ENCODE results near the gene P2RY13. TPM values are rescaled to one million over a fixed set of nuclear protein-coding genes. Genes with fewer than 3 reads are reported as not detected.

P2RY13 gene
- total RNA-seq, 1 experiment from 2014 or later, result not detected

DNA sequence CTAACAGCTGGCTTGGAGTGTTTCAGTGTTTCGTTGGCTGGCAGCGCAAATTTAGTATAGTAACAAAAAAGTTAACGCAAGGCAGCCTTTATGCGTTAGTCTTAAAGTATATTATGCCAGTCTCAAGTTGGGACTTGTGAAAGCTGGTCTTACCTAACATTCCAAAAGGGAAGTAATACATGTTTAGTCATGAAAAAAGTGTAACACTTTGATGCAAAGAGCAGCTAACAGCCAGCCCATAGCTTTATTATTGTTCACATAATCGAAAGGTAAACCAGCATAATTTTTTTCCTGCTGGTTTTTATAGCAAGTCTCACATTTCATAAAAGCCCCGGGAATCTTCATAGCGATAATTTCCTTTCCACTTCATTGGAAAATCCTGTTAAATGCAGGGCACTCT, 10.4 kb downstream of the P2RY13 start:
- Mint-ChIP-seq H3K36me3 (ENCODE audit: insufficient read depth, unreplicated experiment) (peaks cover 5% of the 10 kb centered on the region), H3K27me3 (ENCODE audit: insufficient read depth, unreplicated experiment) (no peaks in the 10 kb centered on the region), H3K9me3 (ENCODE audit: unreplicated experiment) (no peaks in the 10 kb centered on the region), H3K4me1 (ENCODE audit: insufficient read depth, unreplicated experiment) (peaks cover 28% of the 10 kb centered on the region), H3K4me3 (ENCODE audit: unreplicated experiment) (peak overlapping the region; percentile 56), H3K27ac (ENCODE audit: low read depth, unreplicated experiment) (peak overlapping the region; percentile 76)
- POLR2A ChIA-PET, result interaction anchor here (0.6 to 7.2 kb wide), 12 partner anchors 9 to 963 kb away, joined by 3 to 341 read pairs (median 4); partner anchors contain the start of gene SIAH2
- peak; percentile 87 for DNase-seq (ENCODE audit: unreplicated experiment)
- BruUV-seq (replicated peaks), result no TSS peak
- CTCF ChIA-PET, result interaction anchor here (0.6 to 1.4 kb wide), 6 partner anchors 9 to 1029 kb away, joined by 3 to 11 read pairs (median 3); no protein-coding TSS in a partner anchor
- intact Hi-C loops (cut with micrococcal nuclease), result no loop called here
- TF ChIP-seq, protein P1, sequence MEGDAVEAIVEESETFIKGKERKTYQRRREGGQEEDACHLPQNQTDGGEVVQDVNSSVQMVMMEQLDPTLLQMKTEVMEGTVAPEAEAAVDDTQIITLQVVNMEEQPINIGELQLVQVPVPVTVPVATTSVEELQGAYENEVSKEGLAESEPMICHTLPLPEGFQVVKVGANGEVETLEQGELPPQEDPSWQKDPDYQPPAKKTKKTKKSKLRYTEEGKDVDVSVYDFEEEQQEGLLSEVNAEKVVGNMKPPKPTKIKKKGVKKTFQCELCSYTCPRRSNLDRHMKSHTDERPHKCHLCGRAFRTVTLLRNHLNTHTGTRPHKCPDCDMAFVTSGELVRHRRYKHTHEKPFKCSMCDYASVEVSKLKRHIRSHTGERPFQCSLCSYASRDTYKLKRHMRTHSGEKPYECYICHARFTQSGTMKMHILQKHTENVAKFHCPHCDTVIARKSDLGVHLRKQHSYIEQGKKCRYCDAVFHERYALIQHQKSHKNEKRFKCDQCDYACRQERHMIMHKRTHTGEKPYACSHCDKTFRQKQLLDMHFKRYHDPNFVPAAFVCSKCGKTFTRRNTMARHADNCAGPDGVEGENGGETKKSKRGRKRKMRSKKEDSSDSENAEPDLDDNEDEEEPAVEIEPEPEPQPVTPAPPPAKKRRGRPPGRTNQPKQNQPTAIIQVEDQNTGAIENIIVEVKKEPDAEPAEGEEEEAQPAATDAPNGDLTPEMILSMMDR (IDR thresholded peaks at IDR 0.05; ENCODE audit: unreplicated experiment), result no peak

DNA sequence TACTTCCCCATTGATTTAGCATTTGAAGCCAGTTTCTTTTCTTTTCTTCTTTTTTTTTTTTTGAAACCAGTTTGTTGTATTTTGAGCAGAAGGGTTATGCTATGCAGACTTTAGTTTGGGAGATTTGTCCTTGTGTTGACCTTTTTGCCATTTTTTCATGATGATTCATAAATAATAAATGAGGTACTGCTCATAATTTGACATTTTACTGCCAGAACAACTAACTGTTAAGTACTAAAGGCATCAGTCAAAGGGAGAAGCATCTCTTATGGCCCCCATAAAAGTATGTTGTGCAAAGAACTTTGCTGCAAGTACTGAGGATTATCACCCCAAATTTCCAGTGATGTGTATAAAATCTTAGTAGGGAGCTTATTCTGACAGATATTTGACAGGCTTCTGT, 11.0 kb downstream of the P2RY13 start:
- DNase-seq (ENCODE audit: unreplicated experiment), result no peak
- Mint-ChIP-seq H3K27me3 (ENCODE audit: insufficient read depth, unreplicated experiment) (no peaks in the 10 kb centered on the region), H3K4me3 (ENCODE audit: unreplicated experiment) (no peak overlapping the region), H3K36me3 (ENCODE audit: insufficient read depth, unreplicated experiment) (peaks cover 10% of the 10 kb centered on the region), H3K27ac (ENCODE audit: low read depth, unreplicated experiment) (peak overlapping the region; percentile 76), H3K9me3 (ENCODE audit: unreplicated experiment) (no peaks in the 10 kb centered on the region), H3K4me1 (ENCODE audit: insufficient read depth, unreplicated experiment) (peaks cover 28% of the 10 kb centered on the region)
- ChIA-PET CTCF (interaction anchor here (0.6 to 1.4 kb wide), 3 partner anchors 10 to 150 kb away, joined by 3 to 11 read pairs (median 3); no protein-coding TSS in a partner anchor), POLR2A (interaction anchor here (0.7 to 7.2 kb wide), 11 partner anchors 10 to 941 kb away, joined by 3 to 341 read pairs (median 3); partner anchors contain the start of gene SIAH2)
- BruUV-seq (replicated peaks), result no TSS peak
- TF ChIP-seq, protein P1 (IDR thresholded peaks at IDR 0.05; ENCODE audit: unreplicated experiment), result no peak
- intact Hi-C loops (cut with micrococcal nuclease), result no loop called here

DNA sequence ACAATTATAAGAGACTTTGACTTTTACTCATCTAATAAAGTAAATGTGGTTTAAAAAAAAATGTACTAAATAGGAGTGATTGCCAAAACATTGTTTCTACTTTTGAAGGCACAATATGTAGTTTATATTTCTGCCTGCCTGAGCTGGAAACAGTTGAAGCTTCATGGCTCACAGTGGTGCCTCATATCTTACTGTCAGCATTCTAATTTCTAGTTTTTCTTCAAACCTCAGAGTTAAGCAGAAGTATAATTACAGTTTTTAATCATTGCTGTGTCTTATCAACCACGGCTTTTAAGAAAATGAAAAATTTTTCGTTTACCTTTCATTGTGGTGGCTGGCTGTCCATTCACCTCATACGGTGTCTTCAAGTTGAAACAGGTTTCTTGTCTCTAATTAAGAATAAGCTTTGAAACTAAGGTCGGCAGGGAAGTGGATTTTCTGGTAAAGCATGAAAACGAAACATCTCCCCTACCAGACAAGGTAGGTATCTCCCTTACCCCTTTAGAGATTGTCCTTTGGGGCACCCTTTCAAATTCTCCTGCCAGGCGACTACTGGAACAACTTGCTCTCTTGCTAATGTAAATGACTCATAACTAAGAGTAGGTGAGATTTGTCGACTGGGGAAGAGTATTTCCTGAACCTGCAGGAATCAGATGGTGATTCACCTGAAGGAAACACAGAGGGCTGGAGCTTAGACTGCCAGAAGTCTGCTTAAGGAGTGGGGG, 12.9 kb downstream of the P2RY13 start, which contains the start of gene GPR87:
Gene GPR87 (minus strand): TSS at position 554 of the 725 bp plus-strand sequence. CDS start 16,720 bp downstream, outside the sequence.
- Mint-ChIP-seq H3K4me3 (ENCODE audit: unreplicated experiment) (peak within 1 kb of the TSS; percentile 80), H3K27ac (ENCODE audit: low read depth, unreplicated experiment) (peak within 1 kb of the TSS; percentile 94), H3K36me3 (ENCODE audit: insufficient read depth, unreplicated experiment) (peaks cover 20% of the 10 kb centered on the region), H3K9me3 (ENCODE audit: unreplicated experiment) (no peaks in the 10 kb centered on the region), H3K27me3 (ENCODE audit: insufficient read depth, unreplicated experiment) (no peaks in the 10 kb centered on the region), H3K4me1 (ENCODE audit: insufficient read depth, unreplicated experiment) (peaks cover 28% of the 10 kb centered on the region)
- peak; percentile 90 for DNase-seq (ENCODE audit: unreplicated experiment)
- TF ChIP-seq, protein P1 (IDR thresholded peaks at IDR 0.05; ENCODE audit: unreplicated experiment), result no peak
- intact Hi-C loops (cut with micrococcal nuclease), result loop anchor here (1.0 kb wide), 1 partner anchor 11 kb away; no protein-coding TSS in a partner anchor
- POLR2A ChIA-PET, result interaction anchor here (0.6 to 7.2 kb wide), 18 partner anchors 9 to 1845 kb away, joined by 3 to 341 read pairs (median 4); no protein-coding TSS in a partner anchor
- CTCF ChIA-PET, result interaction anchor here (0.5 to 1.5 kb wide), 6 partner anchors 9 to 28 kb away, joined by 4 to 14 read pairs (median 4); no protein-coding TSS in a partner anchor
- TSS peak; percentile 74 for BruUV-seq (replicated peaks)

- TF ChIP-seq, protein P1 (IDR thresholded peaks at IDR 0.05; ENCODE audit: unreplicated experiment), result no peak
- intact Hi-C loops (cut with micrococcal nuclease), result loop anchor here (1.0 kb wide), 1 partner anchor 11 kb away; no protein-coding TSS in a partner anchor
- POLR2A ChIA-PET, result interaction anchor here (0.6 to 7.2 kb wide), 16 partner anchors 9 to 1845 kb away, joined by 3 to 341 read pairs (median 4); no protein-coding TSS in a partner anchor
- Mint-ChIP-seq H3K4me1 (ENCODE audit: insufficient read depth, unreplicated experiment) (peaks cover 26% of the 10 kb centered on the region), H3K27ac (ENCODE audit: low read depth, unreplicated experiment) (peak overlapping the region; percentile 94), H3K27me3 (ENCODE audit: insufficient read depth, unreplicated experiment) (no peaks in the 10 kb centered on the region), H3K9me3 (ENCODE audit: unreplicated experiment) (no peaks in the 10 kb centered on the region), H3K4me3 (ENCODE audit: unreplicated experiment) (peak overlapping the region; percentile 80), H3K36me3 (ENCODE audit: insufficient read depth, unreplicated experiment) (peaks cover 23% of the 10 kb centered on the region)
- no TSS peak for BruUV-seq (replicated peaks)
- CTCF ChIA-PET, result interaction anchor here (0.8 to 3.5 kb wide), 6 partner anchors 8 to 27 kb away, joined by 4 to 29 read pairs (median 4); no protein-coding TSS in a partner anchor
- peak; percentile 71 for DNase-seq (ENCODE audit: unreplicated experiment)
Observed at GRCh38 chr3:151315846-151316245, 13.5 kb downstream of the P2RY13 start.
